ENCODE data around the gene C1orf105. TPM values are rescaled to one million over a fixed set of nuclear protein-coding genes. Genes with fewer than 3 reads are reported as not detected.

The C1orf105 gene
- total and polyA plus RNA-seq, 3 donors from 2014 or later, result 15.1 to 60.8 (median 15.8) TPM

GRCh38 chr1:172466795-172467407 is 46.4 kb downstream of the C1orf105 start:
- intact Hi-C loops (cut with DNase I; ENCODE audit: low total_unique reads), result no loop called here
- H3K27ac ChIP-seq, result peak overlapping the region in 1 of 2 donors; percentile 65

GRCh38 chr1:172467446-172467845 is 47.0 kb downstream of the C1orf105 start:
- 36 to 52% methylated on average over 3 of the region's 3 CpGs for WGBS, 2 donors
- no peak overlapping the region for H3K4me3 ChIP-seq
- no peaks in the 10 kb centered on the region for H3K9me3 ChIP-seq
- H3K27me3 ChIP-seq, result no peaks in the 10 kb centered on the region
- no peak for DNase-seq
- H3K27ac ChIP-seq, result peak overlapping the region in 1 of 2 donors; percentile 65
- intact Hi-C loops (cut with DNase I; ENCODE audit: low total_unique reads), result no loop called here
- TF ChIP-seq CTCF (IDR thresholded peaks at IDR 0.05) (no peak), POLR2A (IDR thresholded peaks at IDR 0.05) (no peak)
- no peaks in the 10 kb centered on the region for H3K36me3 ChIP-seq (ENCODE audit: low read depth, missing control alignments)
- peaks cover 7% of the 10 kb centered on the region for H3K4me1 ChIP-seq

More at GRCh38 chr1:172466795-172467407, 46.4 kb downstream of the C1orf105 start:
- no peak for TF ChIP-seq CTCF (IDR thresholded peaks at IDR 0.05)
- TF ChIP-seq POLR2A (IDR thresholded peaks at IDR 0.05), result no peak
- Histone ChIP-seq H3K4me1 (peaks cover 3% of the 10 kb centered on the region), H3K36me3 (ENCODE audit: low read depth, missing control alignments) (no peaks in the 10 kb centered on the region), H3K4me3 (no peak overlapping the region), H3K9me3 (no peaks in the 10 kb centered on the region), H3K27me3 (no peaks in the 10 kb centered on the region)
- no peak for DNase-seq
- WGBS, 2 donors, result 56 to 60% methylated on average over 3 of the region's 3 CpGs

DNA sequence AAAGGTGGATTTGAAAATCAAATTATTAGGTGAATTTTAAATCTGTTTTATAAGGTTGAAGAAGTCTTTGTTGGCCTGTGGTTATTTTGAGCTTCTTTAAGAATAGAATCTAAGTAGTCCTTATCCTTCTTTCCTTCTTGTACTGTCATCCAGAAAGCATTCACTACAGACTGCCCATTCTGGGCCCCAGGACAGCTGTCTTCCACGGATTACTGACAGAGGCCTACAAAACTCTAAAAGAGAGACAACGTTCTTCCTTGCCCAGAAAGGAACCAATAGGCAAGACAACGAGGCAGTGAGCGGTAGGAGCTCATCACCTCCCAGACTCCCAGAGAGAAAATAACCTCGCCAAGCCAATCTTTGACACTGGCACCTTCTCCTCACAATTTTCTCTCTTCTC is 47.8 kb downstream of the C1orf105 start:
- Histone ChIP-seq H3K9me3 (no peaks in the 10 kb centered on the region), H3K27ac (peak overlapping the region in 1 of 2 donors; percentile 68), H3K4me3 (no peak overlapping the region), H3K4me1 (peaks cover 15% of the 10 kb centered on the region), H3K27me3 (no peaks in the 10 kb centered on the region), H3K36me3 (ENCODE audit: low read depth, missing control alignments) (no peaks in the 10 kb centered on the region)
- no peak for TF ChIP-seq POLR2A (IDR thresholded peaks at IDR 0.05)
- no peak for TF ChIP-seq CTCF (IDR thresholded peaks at IDR 0.05)
- DNase-seq, result no peak
- intact Hi-C loops (cut with DNase I; ENCODE audit: low total_unique reads), result no loop called here
- WGBS, 2 donors, result 79 to 91% methylated on average over 5 of the region's 5 CpGs

DNA sequence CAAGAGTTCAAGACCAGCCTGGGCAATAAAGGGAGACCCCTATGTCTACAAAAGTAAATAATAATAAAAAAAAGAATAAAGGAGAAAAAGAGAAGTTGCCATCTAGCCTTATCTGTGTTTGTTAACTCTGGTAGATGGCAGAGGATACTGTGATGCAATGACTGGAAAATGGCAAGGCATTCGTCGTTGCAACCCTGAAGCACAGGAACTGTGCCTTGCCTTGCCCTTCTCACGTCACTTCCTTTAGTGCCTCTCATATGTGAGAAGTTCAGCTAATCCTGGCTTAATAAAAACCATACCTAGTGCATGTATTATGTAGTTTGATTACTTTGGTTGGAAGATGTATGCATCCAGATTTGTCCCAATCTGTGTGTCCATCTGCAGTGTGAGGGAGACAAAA is 49.2 kb downstream of the C1orf105 start:
- Histone ChIP-seq H3K27me3 (no peaks in the 10 kb centered on the region), H3K27ac (no peak overlapping the region), H3K36me3 (ENCODE audit: low read depth, missing control alignments) (no peaks in the 10 kb centered on the region), H3K9me3 (no peaks in the 10 kb centered on the region), H3K4me1 (peaks cover 27% of the 10 kb centered on the region), H3K4me3 (no peak overlapping the region)
- intact Hi-C loops (cut with DNase I; ENCODE audit: low total_unique reads), result no loop called here
- TF ChIP-seq CTCF (IDR thresholded peaks at IDR 0.05) (no peak), POLR2A (IDR thresholded peaks at IDR 0.05) (no peak)
- WGBS, 2 donors, result 84 to 90% methylated on average over 3 of the region's 3 CpGs
- DNase-seq, result no peak

GRCh38 chr1:172470149-172470548 is 49.7 kb downstream of the C1orf105 start:
- no peak overlapping the region for H3K4me3 ChIP-seq
- TF ChIP-seq CTCF (IDR thresholded peaks at IDR 0.05) (no peak), POLR2A (IDR thresholded peaks at IDR 0.05) (no peak)
- H3K27ac ChIP-seq, result peak overlapping the region in 1 of 2 donors; percentile 26
- intact Hi-C loops (cut with DNase I; ENCODE audit: low total_unique reads), result no loop called here
- 69 to 76% methylated on average over 2 of the region's 2 CpGs for WGBS, 2 donors
- H3K4me1 ChIP-seq, result peaks cover 30% of the 10 kb centered on the region
- H3K9me3 ChIP-seq, result no peaks in the 10 kb centered on the region
- H3K36me3 ChIP-seq (ENCODE audit: low read depth, missing control alignments), result no peaks in the 10 kb centered on the region
- no peak for DNase-seq
- no peaks in the 10 kb centered on the region for H3K27me3 ChIP-seq

Data from testis (tissue), 3 donors.